Measurements from ENCODE around the gene SLC10A7.

DNA sequence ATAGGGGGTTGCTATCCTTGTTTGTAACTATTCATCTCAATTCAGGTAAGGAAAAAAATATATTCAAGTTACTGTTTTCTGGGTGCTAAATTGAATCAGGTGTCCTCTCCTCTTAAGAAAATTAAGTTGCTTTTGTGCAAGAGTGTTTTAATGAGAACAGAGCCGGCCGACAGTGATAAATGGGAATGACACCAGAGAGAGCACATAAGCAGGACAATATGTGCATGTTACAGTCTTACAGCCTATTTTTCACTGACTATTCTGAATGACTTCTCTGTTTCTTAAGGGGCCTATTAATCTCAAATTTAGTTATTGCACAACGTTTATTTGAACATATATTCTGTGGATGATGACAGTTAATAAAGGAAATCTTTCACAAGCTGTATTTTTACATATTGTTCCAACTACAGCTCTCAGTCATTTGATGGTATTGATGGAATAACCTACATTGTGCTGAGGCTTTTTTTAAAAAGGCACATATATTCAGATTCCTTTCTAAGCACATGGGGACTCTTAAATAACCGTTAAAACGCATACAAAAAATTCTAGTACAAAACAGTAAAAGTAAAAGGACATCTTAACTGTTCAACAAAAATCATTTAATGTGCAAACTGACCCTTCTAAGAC lies 68.4 kb downstream of the SLC10A7 start:
- TF ChIP-seq, protein P1, sequence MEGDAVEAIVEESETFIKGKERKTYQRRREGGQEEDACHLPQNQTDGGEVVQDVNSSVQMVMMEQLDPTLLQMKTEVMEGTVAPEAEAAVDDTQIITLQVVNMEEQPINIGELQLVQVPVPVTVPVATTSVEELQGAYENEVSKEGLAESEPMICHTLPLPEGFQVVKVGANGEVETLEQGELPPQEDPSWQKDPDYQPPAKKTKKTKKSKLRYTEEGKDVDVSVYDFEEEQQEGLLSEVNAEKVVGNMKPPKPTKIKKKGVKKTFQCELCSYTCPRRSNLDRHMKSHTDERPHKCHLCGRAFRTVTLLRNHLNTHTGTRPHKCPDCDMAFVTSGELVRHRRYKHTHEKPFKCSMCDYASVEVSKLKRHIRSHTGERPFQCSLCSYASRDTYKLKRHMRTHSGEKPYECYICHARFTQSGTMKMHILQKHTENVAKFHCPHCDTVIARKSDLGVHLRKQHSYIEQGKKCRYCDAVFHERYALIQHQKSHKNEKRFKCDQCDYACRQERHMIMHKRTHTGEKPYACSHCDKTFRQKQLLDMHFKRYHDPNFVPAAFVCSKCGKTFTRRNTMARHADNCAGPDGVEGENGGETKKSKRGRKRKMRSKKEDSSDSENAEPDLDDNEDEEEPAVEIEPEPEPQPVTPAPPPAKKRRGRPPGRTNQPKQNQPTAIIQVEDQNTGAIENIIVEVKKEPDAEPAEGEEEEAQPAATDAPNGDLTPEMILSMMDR (conservative IDR thresholded peaks at IDR 0.05; ENCODE audit: low read depth, low read length): no peak
- TF ChIP-seq EZH2 (IDR thresholded peaks at IDR 0.05; ENCODE audit: borderline replicate concordance, low read depth, low read length, poor library complexity, severe bottlenecking): no peak
